Body of pancreas (tissue), 4 donors: ENCODE measurements around the gene RFX1.

Experiments
- POLR2A ChIP-seq, 3 donors: fragments of 450-650 bp; IDR thresholded peaks; one replicate each; pipeline ENCODE4 v1.6.1; 2016; ENCODE audit warnings: antibody characterized with exemption in 3 of 3, mild to moderate bottlenecking in 2 of 3
- TF ChIP-seq, protein P1 (sequence below), 7 experiments: fragments of 450-650 bp in 4 of 7; fragments of 200-600 bp in 3 of 7; sonication (generic) in 3 of 7; IDR thresholded peaks; one replicate each; pipeline ENCODE4 v1.5.1; 2016 to 2019; ENCODE audit warnings: antibody characterized with exemption in 7 of 7

DNA sequence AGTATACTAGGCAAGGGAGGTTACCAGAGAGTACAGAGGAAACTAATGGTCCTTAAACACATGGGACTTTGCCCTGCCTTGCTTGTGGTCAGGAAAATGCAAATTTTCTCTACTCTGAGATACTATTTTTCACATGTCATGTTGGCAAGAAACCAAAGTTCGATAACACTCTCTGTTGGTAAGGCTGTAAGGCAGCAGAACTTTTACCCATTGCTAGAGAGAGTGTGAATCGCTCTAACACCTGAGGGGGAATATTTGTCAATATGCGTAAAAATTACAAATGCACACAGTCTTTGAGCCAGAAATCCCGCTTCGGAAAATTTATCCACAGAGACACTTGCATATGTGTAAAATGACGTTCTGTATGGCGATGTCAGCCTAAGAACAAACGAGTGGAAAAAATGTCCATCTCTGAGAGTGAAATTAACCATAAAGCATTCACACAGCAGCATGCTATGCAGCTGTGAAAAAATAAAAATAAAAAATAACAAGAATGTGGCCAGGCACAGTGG is 9.5 kb upstream of the RFX1 start:
- TF ChIP-seq, protein P1, sequence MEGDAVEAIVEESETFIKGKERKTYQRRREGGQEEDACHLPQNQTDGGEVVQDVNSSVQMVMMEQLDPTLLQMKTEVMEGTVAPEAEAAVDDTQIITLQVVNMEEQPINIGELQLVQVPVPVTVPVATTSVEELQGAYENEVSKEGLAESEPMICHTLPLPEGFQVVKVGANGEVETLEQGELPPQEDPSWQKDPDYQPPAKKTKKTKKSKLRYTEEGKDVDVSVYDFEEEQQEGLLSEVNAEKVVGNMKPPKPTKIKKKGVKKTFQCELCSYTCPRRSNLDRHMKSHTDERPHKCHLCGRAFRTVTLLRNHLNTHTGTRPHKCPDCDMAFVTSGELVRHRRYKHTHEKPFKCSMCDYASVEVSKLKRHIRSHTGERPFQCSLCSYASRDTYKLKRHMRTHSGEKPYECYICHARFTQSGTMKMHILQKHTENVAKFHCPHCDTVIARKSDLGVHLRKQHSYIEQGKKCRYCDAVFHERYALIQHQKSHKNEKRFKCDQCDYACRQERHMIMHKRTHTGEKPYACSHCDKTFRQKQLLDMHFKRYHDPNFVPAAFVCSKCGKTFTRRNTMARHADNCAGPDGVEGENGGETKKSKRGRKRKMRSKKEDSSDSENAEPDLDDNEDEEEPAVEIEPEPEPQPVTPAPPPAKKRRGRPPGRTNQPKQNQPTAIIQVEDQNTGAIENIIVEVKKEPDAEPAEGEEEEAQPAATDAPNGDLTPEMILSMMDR (IDR thresholded peaks at IDR 0.05) = no peak
- no peak for TF ChIP-seq POLR2A (IDR thresholded peaks at IDR 0.05)
